ENCODE measurements around the gene DPH1.

DNA sequence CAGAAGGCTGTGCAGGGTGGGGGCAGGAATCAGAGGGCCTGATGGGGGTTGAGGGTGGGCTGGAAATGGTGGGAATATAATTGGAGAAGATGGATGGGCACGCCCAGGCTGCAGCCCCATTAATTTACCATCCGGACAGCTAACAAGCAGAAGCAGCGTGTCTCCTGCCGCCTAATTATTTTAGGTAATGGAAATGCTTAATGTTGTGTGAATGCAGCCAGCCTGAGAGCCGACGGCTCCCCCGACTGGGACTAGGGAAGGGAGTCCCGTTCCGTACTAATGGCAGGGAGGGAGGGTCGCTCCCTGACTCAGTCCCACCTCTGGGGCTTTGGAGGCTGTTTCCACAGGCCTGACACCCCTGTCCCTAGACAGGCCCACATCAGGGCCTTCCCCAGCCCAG, 7.2 kb downstream of the DPH1 start:
- TF ChIP-seq, protein P1, sequence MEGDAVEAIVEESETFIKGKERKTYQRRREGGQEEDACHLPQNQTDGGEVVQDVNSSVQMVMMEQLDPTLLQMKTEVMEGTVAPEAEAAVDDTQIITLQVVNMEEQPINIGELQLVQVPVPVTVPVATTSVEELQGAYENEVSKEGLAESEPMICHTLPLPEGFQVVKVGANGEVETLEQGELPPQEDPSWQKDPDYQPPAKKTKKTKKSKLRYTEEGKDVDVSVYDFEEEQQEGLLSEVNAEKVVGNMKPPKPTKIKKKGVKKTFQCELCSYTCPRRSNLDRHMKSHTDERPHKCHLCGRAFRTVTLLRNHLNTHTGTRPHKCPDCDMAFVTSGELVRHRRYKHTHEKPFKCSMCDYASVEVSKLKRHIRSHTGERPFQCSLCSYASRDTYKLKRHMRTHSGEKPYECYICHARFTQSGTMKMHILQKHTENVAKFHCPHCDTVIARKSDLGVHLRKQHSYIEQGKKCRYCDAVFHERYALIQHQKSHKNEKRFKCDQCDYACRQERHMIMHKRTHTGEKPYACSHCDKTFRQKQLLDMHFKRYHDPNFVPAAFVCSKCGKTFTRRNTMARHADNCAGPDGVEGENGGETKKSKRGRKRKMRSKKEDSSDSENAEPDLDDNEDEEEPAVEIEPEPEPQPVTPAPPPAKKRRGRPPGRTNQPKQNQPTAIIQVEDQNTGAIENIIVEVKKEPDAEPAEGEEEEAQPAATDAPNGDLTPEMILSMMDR (IDR thresholded peaks at IDR 0.05) = no peak
- no peak for TF ChIP-seq POLR2A (IDR thresholded peaks at IDR 0.05)

Data from thyroid gland (tissue), 4 donors.